ENCODE results near the gene MRPL28. TPM values are rescaled to one million over a fixed set of nuclear protein-coding genes. Genes with fewer than 3 reads are reported as not detected.

MRPL28 gene
- total RNA-seq, 1 donor from 2014 or later = 77.2 TPM

DNA sequence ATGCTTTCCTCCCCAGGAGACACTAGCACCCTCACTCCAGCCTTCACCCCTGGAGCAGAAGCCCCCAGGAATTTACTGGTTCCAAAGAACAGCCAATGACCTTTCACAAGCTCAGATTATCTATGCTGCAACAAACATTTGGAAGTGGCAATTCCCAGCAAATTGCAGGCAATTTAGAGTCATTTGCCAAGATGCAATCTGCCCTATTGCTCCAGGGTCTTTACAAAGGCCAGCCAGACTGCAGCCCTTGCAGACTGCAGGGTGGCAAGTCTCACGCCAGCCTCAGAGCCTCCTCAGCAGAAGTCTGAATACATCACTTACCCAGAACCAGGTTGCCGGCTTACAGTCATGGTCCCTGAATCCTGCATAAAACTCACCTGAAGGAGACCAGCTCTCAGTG is 39.6 kb downstream of the MRPL28 start:
- DNase-seq = no peak
- ATAC-seq = no peak
- intact Hi-C loops (cut with micrococcal nuclease) = no loop called here

DNA sequence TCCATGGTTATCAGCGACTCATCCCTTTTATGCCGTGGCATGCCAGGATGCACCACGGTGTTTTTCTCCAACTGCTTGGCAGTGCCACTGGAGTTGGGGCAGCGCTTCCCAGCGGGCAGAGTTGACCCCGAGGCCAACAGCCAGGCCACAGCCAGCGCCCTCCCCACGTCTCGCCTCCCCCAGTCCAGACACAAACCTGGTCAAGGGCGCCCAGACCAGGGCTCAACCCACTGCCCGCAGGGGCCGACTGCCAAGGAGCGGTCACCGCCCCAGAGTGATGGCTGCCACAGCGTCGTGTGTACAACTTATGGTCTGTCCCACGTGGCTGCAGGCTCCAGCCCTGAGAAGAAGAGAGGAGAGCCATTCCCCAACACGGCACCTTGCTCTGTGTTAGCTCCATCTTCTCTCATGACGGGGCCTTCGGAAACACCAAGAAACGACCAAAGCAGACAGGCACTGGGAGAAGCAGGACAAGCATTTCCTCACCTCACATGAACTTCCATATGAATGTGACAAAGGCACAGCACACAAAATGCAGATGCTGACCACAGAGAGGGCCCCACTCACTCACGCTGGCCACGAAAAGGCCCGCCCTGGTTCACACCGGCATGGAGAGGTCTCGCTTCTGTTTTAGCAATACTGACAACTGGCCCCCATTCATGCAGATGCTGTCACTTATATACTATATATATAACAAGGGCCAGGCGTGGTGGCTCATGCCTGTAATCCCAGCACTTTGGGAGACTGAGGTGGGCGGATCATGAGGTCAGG is 44.8 kb downstream of the MRPL28 start:
- ATAC-seq (no peak), DNase-seq (no peak)
- intact Hi-C loops (cut with micrococcal nuclease) = no loop called here

- ATAC-seq (peak; percentile 14), DNase-seq (peak; percentile 52)
- intact Hi-C loops (cut with micrococcal nuclease) = no loop called here
Observed at GRCh38 chr16:324451-325334, 45.6 kb downstream of the MRPL28 start.

DNA sequence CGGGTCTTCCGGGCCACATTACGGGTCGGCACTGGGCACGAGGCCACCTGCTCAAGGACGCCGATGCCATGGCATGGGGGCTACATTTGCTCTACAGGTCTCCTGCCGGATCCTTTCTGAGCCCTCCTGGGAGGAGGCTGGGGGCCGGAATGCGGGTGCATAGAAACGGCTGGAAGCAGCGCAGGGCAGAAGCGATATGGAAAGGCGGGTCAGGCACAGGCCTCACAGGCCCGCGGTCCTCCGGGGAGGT is 46.2 kb downstream of the MRPL28 start:
- DNase-seq (no peak), ATAC-seq (no peak)
- intact Hi-C loops (cut with micrococcal nuclease) = no loop called here

GRCh38 chr16:322476-323143 is 47.7 kb downstream of the MRPL28 start:
- ATAC-seq = no peak
- intact Hi-C loops (cut with micrococcal nuclease) = no loop called here
- DNase-seq = no peak

DNA sequence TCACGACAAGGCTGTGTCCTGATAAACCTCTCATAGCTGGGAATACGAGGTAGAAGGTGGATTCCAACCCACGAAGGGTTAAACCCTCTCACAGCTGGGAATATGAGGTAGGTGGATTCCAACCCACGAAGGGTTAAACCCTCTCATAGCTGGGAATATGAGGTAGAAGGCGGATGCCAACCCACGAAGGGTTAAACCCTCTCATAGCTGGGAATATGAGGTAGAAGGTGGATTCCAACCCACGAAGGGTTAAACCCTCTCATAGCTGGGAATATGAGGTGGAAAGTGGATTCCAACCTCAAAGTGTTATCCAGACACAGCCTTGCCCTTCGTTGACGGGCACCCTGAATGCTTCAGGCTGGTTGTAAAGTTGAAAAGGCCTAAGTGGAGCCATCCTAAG is 48.8 kb downstream of the MRPL28 start:
- intact Hi-C loops (cut with micrococcal nuclease) = no loop called here

GRCh38 chr16:320206-320605 is 50.1 kb downstream of the MRPL28 start:
- ATAC-seq (no peak), DNase-seq (no peak)
- intact Hi-C loops (cut with micrococcal nuclease) = no loop called here

More for the DNA sequence above, 48.8 kb downstream of the MRPL28 start:
- DNase-seq (no peak), ATAC-seq (no peak)

DNA sequence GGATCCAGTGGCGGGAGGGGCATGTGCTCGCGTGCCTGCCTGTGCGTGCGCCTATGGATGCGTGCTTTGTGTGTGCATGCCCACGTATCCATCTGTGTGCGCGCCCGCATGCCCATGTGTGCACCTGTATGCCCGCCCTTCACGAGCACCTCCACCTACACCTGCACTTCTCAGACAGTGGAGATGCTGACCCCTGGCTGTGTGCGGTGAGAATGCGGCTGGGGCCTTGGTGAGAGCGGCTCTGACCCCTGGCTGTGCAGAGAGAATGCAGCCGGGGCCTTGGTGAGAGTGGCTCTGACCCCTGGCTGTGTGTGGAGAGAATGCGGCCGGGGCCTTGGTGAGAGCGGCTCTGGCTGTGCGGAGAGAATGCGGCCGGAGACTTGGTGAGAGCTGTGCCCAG is 51.7 kb downstream of the MRPL28 start:
- intact Hi-C loops (cut with micrococcal nuclease) = no loop called here
- DNase-seq (no peak), ATAC-seq (no peak)

DNA sequence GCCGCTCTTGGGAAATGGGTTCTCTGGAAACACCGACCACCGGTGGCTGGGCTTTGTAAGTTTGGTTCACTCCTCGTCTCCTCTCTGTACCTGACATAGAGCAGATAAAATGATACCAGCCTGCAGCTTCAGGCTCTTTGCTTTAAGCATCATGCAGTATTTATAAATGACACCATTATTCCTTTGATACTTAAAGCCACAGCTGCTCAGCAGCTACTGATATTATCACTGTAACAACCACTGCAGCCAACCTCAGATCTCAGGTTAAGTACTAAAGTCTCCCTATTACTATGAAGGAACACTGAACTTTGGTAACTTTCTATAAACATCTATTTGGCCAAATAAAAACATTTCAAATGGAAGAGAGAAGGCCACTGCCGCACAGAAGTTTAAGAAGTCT is 52.8 kb downstream of the MRPL28 start:
- ATAC-seq = no peak
- DNase-seq = no peak
- intact Hi-C loops (cut with micrococcal nuclease) = no loop called here

Other genes with a start within 250 kb of the MRPL28 start
- 21.7 TPM for gene NPRL3, start 231.9 kb downstream of the MRPL28 start, total RNA-seq
- not detected for gene HBZ, start 217.9 kb downstream of the MRPL28 start, total RNA-seq
- gene HBM, start 204.6 kb downstream of the MRPL28 start, total RNA-seq = not detected
- 37.2 TPM for gene HBA2, start 197.7 kb downstream of the MRPL28 start, total RNA-seq
- 48.9 TPM for gene HBA1, start 193.9 kb downstream of the MRPL28 start, total RNA-seq
- not detected for gene HBQ1, start 190.1 kb downstream of the MRPL28 start, total RNA-seq
- gene LUC7L, start 141.1 kb downstream of the MRPL28 start, total RNA-seq = 25.4 TPM
- gene FAM234A, start 135.7 kb downstream of the MRPL28 start, total RNA-seq = 143 TPM
- gene RGS11, start 94.6 kb downstream of the MRPL28 start, total RNA-seq = 14.8 TPM
- gene ARHGDIG, start 89.9 kb downstream of the MRPL28 start, total RNA-seq = 14.9 TPM
- 2.6 TPM for gene PDIA2, start 87.4 kb downstream of the MRPL28 start, total RNA-seq
- 14.4 TPM for gene AXIN1, start 17.8 kb downstream of the MRPL28 start, total RNA-seq
- gene PGAP6, start 11.4 kb upstream of the MRPL28 start, total RNA-seq = 34.2 TPM
- gene NME4, start 26.7 kb upstream of the MRPL28 start, total RNA-seq = 89.2 TPM
- 9.8 TPM for gene DECR2, start 31.3 kb upstream of the MRPL28 start, total RNA-seq
- gene RAB11FIP3, start 55.1 kb upstream of the MRPL28 start, total RNA-seq = 28.3 TPM
- gene CAPN15, start 157.2 kb upstream of the MRPL28 start, total RNA-seq = 17.8 TPM
- not detected for gene PRR35, start 189.9 kb upstream of the MRPL28 start, total RNA-seq
- 0.52 TPM for gene NHLRC4, start 196.5 kb upstream of the MRPL28 start, total RNA-seq
- gene PIGQ, start 199.4 kb upstream of the MRPL28 start, total RNA-seq = 16.9 TPM
- gene RAB40C, start 219.5 kb upstream of the MRPL28 start, total RNA-seq = 11.4 TPM

Measured in left ventricle myocardium superior (tissue), 1 donor.